Lower lobe of right lung (tissue), 2 donors: ENCODE measurements around the gene CADM3. TPM values are rescaled to one million over a fixed set of nuclear protein-coding genes. Genes with fewer than 3 reads are reported as not detected.
A peak's percentile ranks its signal among the peaks of the same experiment; 100 is the strongest.

ENCODE experiments used
- ATAC-seq, 2 donors: fragments of 200-7000 bp; cut with Tn5 transposase; one replicate each; pipeline ENCODE4 v1.9.1; 2020 to 2022; ENCODE audit warnings: mild to moderate bottlenecking in 2 of 2, moderate library complexity in 2 of 2
- DNase-seq: peaks from one replicate; pipeline ENCODE4 v3.0.0-alpha.2; 2020
- H3K27ac ChIP-seq: fragments of 200-600 bp; one replicate; pipeline ENCODE4 v1.8.0; 2022
- H3K27me3 ChIP-seq: fragments of 200-600 bp; one replicate; pipeline ENCODE4 v1.8.0; 2022; ENCODE audit warnings: low read depth
- H3K36me3 ChIP-seq: fragments of 200-600 bp; one replicate; pipeline ENCODE4 v1.8.0; 2022; ENCODE audit warnings: mild to moderate bottlenecking
- H3K4me1 ChIP-seq: fragments of 200-600 bp; one replicate; pipeline ENCODE4 v1.8.0; 2022
- H3K4me3 ChIP-seq: fragments of 200-600 bp; one replicate; pipeline ENCODE4 v1.8.0; 2022; ENCODE audit warnings: mild to moderate bottlenecking
- H3K9me3 ChIP-seq: fragments of 200-600 bp; one replicate; pipeline ENCODE4 v1.8.0; 2022
- intact Hi-C: fragments of 100-400 bp; cut with DNase I; formaldehyde crosslinking; loops from one replicate; pipeline ENCODE4 v1.11.0; 2022
- long read RNA-seq: library from polyadenylated mRNA; unstranded; transcript quantifications from one replicate; pipeline ENCODE4 v2.0.0, GENCODE V29; 2021
- total RNA-seq: library from RNA; stranded (reverse); fragmentation: NEBNext Ultra II Directional; extraction: Animal tissue kit (Norgen Biotek cat#: 25700); gene quantifications from one replicate; pipeline ENCODE4 v1.2.1, GENCODE V29; 2021
- TF ChIP-seq, protein P1 (sequence below): fragments of 200-600 bp; IDR thresholded peaks from one replicate; pipeline ENCODE4 v1.8.0; 2022; ENCODE audit warnings: antibody characterized with exemption, mild to moderate bottlenecking
- donor health status: DM: no; HTN: yes; CAD: no; lungs with severe emphysema.

The CADM3 gene, protein sequence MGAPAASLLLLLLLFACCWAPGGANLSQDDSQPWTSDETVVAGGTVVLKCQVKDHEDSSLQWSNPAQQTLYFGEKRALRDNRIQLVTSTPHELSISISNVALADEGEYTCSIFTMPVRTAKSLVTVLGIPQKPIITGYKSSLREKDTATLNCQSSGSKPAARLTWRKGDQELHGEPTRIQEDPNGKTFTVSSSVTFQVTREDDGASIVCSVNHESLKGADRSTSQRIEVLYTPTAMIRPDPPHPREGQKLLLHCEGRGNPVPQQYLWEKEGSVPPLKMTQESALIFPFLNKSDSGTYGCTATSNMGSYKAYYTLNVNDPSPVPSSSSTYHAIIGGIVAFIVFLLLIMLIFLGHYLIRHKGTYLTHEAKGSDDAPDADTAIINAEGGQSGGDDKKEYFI
- total RNA-seq: 8.8 TPM
- long read RNA-seq, transcript CADM3-202 (9 exons, 3,745 nt): major isoform, 10 of 14 reads
- long read RNA-seq, partial matches to known transcripts: 1 of 14 reads
- long read RNA-seq, other reads (novel, unspliced or antisense): 2 of 14 reads

DNA sequence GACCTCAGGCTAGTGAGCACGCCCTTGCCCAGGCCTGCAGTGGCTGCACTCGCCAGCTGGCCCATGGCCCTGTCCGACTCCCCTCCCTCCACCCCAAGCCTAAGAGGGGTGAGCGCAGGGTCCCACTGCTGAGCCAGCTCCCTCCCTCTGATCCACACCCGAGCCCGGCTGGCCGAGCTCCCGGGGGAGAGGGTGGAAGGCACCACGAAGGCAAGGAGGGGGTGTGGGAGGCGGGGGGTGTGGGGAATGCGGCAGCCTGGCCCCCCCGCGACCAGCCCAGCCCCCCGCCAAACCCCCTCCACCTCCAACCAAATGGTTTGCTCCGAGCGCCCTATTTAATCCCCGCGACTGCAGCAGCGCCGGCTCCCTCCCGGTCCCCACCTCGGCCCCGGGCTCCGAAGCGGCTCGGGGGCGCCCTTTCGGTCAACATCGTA lies at the start of gene CADM3:
TSS of gene CADM3 (plus strand) at position 362 of the 434 bp plus-strand sequence. CDS start 151 bp downstream, outside the sequence.
- Histone ChIP-seq H3K4me1 (peaks cover 7% of the 10 kb centered on the region), H3K4me3 (peak within 1 kb of the TSS; percentile 27), H3K9me3 (no peaks in the 10 kb centered on the region), H3K36me3 (no peaks in the 10 kb centered on the region), H3K27me3 (peaks cover 63% of the 10 kb centered on the region), H3K27ac (no peak within 1 kb of the TSS)
- ATAC-seq: peak in 1 of 2 donors; percentile 29
- TF ChIP-seq, protein P1, sequence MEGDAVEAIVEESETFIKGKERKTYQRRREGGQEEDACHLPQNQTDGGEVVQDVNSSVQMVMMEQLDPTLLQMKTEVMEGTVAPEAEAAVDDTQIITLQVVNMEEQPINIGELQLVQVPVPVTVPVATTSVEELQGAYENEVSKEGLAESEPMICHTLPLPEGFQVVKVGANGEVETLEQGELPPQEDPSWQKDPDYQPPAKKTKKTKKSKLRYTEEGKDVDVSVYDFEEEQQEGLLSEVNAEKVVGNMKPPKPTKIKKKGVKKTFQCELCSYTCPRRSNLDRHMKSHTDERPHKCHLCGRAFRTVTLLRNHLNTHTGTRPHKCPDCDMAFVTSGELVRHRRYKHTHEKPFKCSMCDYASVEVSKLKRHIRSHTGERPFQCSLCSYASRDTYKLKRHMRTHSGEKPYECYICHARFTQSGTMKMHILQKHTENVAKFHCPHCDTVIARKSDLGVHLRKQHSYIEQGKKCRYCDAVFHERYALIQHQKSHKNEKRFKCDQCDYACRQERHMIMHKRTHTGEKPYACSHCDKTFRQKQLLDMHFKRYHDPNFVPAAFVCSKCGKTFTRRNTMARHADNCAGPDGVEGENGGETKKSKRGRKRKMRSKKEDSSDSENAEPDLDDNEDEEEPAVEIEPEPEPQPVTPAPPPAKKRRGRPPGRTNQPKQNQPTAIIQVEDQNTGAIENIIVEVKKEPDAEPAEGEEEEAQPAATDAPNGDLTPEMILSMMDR: no peak
- intact Hi-C loops: no loop called here
- no peak for DNase-seq

DNA sequence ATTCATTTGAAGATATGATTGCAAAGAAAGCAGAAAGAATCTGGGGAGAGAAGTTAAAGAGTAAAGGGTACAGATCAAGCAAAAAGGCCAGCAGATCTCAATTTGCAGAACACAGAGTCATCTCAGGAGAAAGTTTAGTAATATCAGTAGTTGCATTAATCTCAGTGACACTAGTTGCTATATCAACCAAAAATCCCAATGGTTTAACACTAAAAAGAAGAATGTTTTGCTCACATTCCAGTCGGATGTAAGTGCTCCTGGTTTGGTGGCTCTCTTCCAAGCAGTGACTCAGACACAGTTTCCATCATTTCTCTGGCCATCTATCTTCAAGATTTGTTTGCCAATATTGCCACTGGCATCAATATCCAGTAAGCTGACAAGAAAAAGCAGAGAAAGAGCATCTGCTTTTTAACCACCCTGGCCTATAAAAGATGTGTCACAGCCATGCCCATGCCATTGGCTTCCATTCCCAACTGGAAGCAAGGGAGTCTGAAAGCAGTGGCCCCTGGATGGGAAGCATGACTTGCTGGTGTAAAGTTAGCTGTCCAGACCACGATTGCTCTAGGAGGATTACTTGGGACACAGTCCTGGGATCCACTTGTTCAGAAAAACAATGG lies 49.3 kb upstream of the CADM3 start:
- no peak for DNase-seq
- H3K36me3 ChIP-seq: no peaks in the 10 kb centered on the region
- no peak for ATAC-seq
- intact Hi-C loops: no loop called here
- H3K27ac ChIP-seq: no peak overlapping the region
- TF ChIP-seq, protein P1: no peak
- H3K27me3 ChIP-seq: no peaks in the 10 kb centered on the region
- no peaks in the 10 kb centered on the region for H3K9me3 ChIP-seq
- no peaks in the 10 kb centered on the region for H3K4me1 ChIP-seq
- H3K4me3 ChIP-seq: no peak overlapping the region

DNA sequence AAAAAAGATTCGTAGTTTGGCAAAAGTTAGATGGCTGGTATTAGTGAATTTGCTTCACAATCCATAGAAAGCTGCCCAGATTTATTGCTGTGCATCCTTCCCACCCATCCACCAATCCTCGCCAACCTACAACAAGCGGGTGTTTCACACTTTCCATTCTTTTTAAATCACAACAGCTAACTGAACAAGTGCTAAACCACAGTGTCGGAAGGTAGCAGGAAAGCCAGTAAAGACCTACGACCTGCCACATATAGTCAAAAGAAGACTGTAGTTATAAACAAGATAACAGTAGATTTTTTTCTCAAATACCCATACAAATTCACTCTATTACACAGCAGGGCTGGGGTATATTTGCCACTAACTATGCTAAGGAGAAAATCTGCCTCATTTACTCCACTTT lies 47.8 kb upstream of the CADM3 start:
- no peaks in the 10 kb centered on the region for H3K9me3 ChIP-seq
- no peaks in the 10 kb centered on the region for H3K27me3 ChIP-seq
- H3K27ac ChIP-seq: no peak overlapping the region
- intact Hi-C loops: no loop called here
- TF ChIP-seq, protein P1: no peak
- ATAC-seq: no peak
- DNase-seq: no peak
- H3K4me1 ChIP-seq: no peaks in the 10 kb centered on the region
- no peaks in the 10 kb centered on the region for H3K36me3 ChIP-seq
- H3K4me3 ChIP-seq: no peak overlapping the region

DNA sequence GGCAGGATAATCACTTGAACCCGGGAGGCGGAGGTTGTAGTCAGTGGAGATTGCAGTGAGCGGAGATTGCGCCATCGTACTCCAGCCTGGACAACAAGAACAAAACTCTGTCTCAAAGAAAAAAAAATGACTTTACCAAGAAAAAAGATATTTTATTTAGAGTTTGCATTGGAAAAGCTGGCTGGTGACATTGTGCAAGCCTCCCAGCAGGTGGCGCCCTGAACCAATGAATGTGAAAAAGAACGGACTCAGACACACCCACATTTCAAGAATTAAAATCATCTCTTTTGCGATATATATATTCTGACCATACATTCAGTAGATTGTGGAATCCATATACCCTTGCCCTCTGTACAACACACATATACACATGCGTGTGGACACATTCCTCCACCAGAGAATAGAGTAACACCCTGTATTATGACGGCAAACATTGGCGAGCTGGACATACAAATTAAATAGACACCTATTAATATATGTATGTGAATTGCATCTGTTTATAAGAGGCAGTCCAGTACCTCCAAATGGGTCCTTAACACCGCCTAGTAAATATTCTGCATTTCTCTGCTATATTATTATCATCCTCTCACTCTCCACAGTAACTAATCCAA lies 39.0 kb upstream of the CADM3 start:
- no peaks in the 10 kb centered on the region for H3K36me3 ChIP-seq
- H3K9me3 ChIP-seq: no peaks in the 10 kb centered on the region
- DNase-seq (peak; percentile 63), ATAC-seq (peak in 1 of 2 donors; percentile 61)
- no peak overlapping the region for H3K4me3 ChIP-seq
- no peaks in the 10 kb centered on the region for H3K27me3 ChIP-seq
- no peak overlapping the region for H3K27ac ChIP-seq
- TF ChIP-seq, protein P1: peak; percentile 82
- intact Hi-C loops: no loop called here
- H3K4me1 ChIP-seq: no peaks in the 10 kb centered on the region

DNA sequence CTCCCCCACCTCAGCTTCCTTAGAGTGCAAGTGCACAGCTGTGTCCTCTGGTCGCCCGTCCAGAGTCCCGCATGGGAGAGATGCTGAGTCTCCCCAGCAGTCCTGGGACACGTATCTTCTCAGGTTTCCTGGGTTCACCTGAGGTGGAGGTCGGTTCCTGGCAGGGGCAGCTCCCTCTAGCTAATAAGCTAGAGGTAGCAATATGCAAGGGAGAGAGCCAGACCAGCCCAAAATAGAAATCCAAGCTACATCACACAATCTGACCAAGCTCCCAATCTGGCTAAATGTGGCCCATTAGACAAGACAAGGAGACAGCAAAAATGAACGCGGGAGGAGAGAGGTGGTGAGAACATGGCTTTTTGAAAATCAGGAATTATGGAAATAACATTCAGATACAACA lies 30.9 kb upstream of the CADM3 start:
- no peaks in the 10 kb centered on the region for H3K9me3 ChIP-seq
- intact Hi-C loops: no loop called here
- no peak overlapping the region for H3K4me3 ChIP-seq

More for the DNA sequence above, 30.9 kb upstream of the CADM3 start:
- H3K27me3 ChIP-seq: peaks cover 19% of the 10 kb centered on the region
- no peak overlapping the region for H3K27ac ChIP-seq
- no peaks in the 10 kb centered on the region for H3K4me1 ChIP-seq
- H3K36me3 ChIP-seq: no peaks in the 10 kb centered on the region
- ATAC-seq (no peak), DNase-seq (no peak)
- TF ChIP-seq, protein P1: no peak
